Stimulated activated CD8-positive, alpha-beta memory T cell treated with anti-CD3 and anti-CD28 coated beads, Interleukin-15, amount 100 ng/mL, for 1 hour (primary cell): ENCODE results near the gene CFAP141.

ENCODE experiments used
- DNase-seq: peaks from one replicate; pipeline ENCODE4 v3.0.0-alpha.2; 2020; ENCODE audit warnings: low read depth

The CFAP141 gene

GRCh38 chr1:154171880-154172279, 34.3 kb downstream of the CFAP141 start:
- no peak for DNase-seq

- no peak for DNase-seq
These were observed 34.9 kb downstream of the CFAP141 start for GRCh38 chr1:154171223-154171583.

- peak; percentile 6 for DNase-seq
These were observed 35.4 kb downstream of the CFAP141 start for GRCh38 chr1:154170547-154171222.

- no peak for DNase-seq
These were observed 38.7 kb downstream of the CFAP141 start for GRCh38 chr1:154167461-154167860.

GRCh38 chr1:154166207-154166606, 39.9 kb downstream of the CFAP141 start:
- no peak for DNase-seq

- no peak for DNase-seq
These were observed 46.6 kb downstream of the CFAP141 start for GRCh38 chr1:154159554-154159953.

- DNase-seq: no peak
These were observed 47.6 kb downstream of the CFAP141 start for GRCh38 chr1:154158307-154159125.

GRCh38 chr1:154157520-154158306, 48.4 kb downstream of the CFAP141 start:
- peak; percentile 38 for DNase-seq

- DNase-seq: no peak
These were observed 50.9 kb downstream of the CFAP141 start for GRCh38 chr1:154155251-154155650.

GRCh38 chr1:154154534-154155191, 51.5 kb downstream of the CFAP141 start, which contains the start of gene NUP210L:
Gene NUP210L (minus strand): TSS chr1:154155073.
- no peak for DNase-seq

- DNase-seq: no peak
These were observed 52.1 kb downstream of the CFAP141 start for GRCh38 chr1:154154053-154154452.

- no peak for DNase-seq
These were observed 54.8 kb downstream of the CFAP141 start for GRCh38 chr1:154151311-154151710.
